ENCODE data around the gene ZDHHC5.

Gene ZDHHC5

GRCh38 chr11:57668434-57668782, 494 bp downstream of the ZDHHC5 start:
- H3K4me2 ChIP-seq (ENCODE audit: insufficient read depth, low read length) = peak overlapping the region; percentile 75
- H3K36me3 ChIP-seq (ENCODE audit: insufficient read depth, low read length) = peaks cover 25% of the 10 kb centered on the region
- ATAC-seq (ENCODE audit: insufficient read depth, low read depth) (peak; percentile 6), DNase-seq (peak; percentile 41)
- H3K27me3 ChIP-seq (ENCODE audit: insufficient read depth, low read length, poor library complexity) = no peaks in the 10 kb centered on the region
- peak overlapping the region; percentile 94 for H3K9ac ChIP-seq (ENCODE audit: low read depth, low read length)
- TF ChIP-seq EZH2 (IDR thresholded peaks at IDR 0.05; ENCODE audit: borderline replicate concordance, low read depth, low read length, severe bottlenecking) (no peak), CTCF (IDR thresholded peaks at IDR 0.05; ENCODE audit: borderline replicate concordance, extremely low read depth, low read length, poor library complexity, severe bottlenecking) (no peak)
- peaks cover 51% of the 10 kb centered on the region for H3K4me1 ChIP-seq (ENCODE audit: insufficient read depth, low read length)
- H3K9me3 ChIP-seq (ENCODE audit: insufficient read depth, low read length, severe bottlenecking) = no peaks in the 10 kb centered on the region
- peak overlapping the region; percentile 93 for H3K27ac ChIP-seq (ENCODE audit: low read length)
- H2AFZ ChIP-seq (ENCODE audit: low read depth, low read length) = peak overlapping the region; percentile 73
- peak overlapping the region; percentile 75 to 82 for H3K4me3 ChIP-seq (ENCODE audit: low read depth in 1 of 2, low read length in 2 of 2)
- peaks cover 42% of the 10 kb centered on the region for H4K20me1 ChIP-seq (ENCODE audit: insufficient read depth, low read length)
- H3K79me2 ChIP-seq (ENCODE audit: insufficient read depth, low read length) = peaks cover 55% of the 10 kb centered on the region

GRCh38 chr11:57674251-57674650, 6.3 kb downstream of the ZDHHC5 start:
- DNase-seq (no peak), ATAC-seq (ENCODE audit: insufficient read depth, low read depth) (no peak)
- H4K20me1 ChIP-seq (ENCODE audit: insufficient read depth, low read length) = peaks cover 74% of the 10 kb centered on the region
- no peaks in the 10 kb centered on the region for H3K27me3 ChIP-seq (ENCODE audit: insufficient read depth, low read length, poor library complexity)
- peaks cover 44% of the 10 kb centered on the region for H3K4me1 ChIP-seq (ENCODE audit: insufficient read depth, low read length)
- no peak overlapping the region for H3K4me3 ChIP-seq (ENCODE audit: low read depth in 1 of 2, low read length in 2 of 2)
- no peak overlapping the region for H3K9ac ChIP-seq (ENCODE audit: low read depth, low read length)
- H3K79me2 ChIP-seq (ENCODE audit: insufficient read depth, low read length) = peaks cover 94% of the 10 kb centered on the region
- peaks cover 73% of the 10 kb centered on the region for H3K36me3 ChIP-seq (ENCODE audit: insufficient read depth, low read length)
- H3K9me3 ChIP-seq (ENCODE audit: insufficient read depth, low read length, severe bottlenecking) = no peaks in the 10 kb centered on the region
- H3K4me2 ChIP-seq (ENCODE audit: insufficient read depth, low read length) = peak overlapping the region; percentile 34
- no peak overlapping the region for H2AFZ ChIP-seq (ENCODE audit: low read depth, low read length)
- TF ChIP-seq CTCF (IDR thresholded peaks at IDR 0.05; ENCODE audit: borderline replicate concordance, extremely low read depth, low read length, poor library complexity, severe bottlenecking) = no peak
- no peak for TF ChIP-seq EZH2 (IDR thresholded peaks at IDR 0.05; ENCODE audit: borderline replicate concordance, low read depth, low read length, severe bottlenecking)
- H3K27ac ChIP-seq (ENCODE audit: low read length) = no peak overlapping the region

GRCh38 chr11:57675176-57675941, 7.4 kb downstream of the ZDHHC5 start:
- no peaks in the 10 kb centered on the region for H3K9me3 ChIP-seq (ENCODE audit: insufficient read depth, low read length, severe bottlenecking)
- H3K4me2 ChIP-seq (ENCODE audit: insufficient read depth, low read length) = peak overlapping the region; percentile 11; the same call in 1 of the 2 replicates
- ATAC-seq (ENCODE audit: insufficient read depth, low read depth) = no peak; the same call in 2 of the 3 replicates
- H3K27me3 ChIP-seq (ENCODE audit: insufficient read depth, low read length, poor library complexity) = no peaks in the 10 kb centered on the region
- H3K36me3 ChIP-seq (ENCODE audit: insufficient read depth, low read length) = peaks cover 83% of the 10 kb centered on the region
- no peak overlapping the region for H3K4me3 ChIP-seq (ENCODE audit: low read depth in 1 of 2, low read length in 2 of 2)
- TF ChIP-seq CTCF (IDR thresholded peaks at IDR 0.05; ENCODE audit: borderline replicate concordance, extremely low read depth, low read length, poor library complexity, severe bottlenecking) (no peak), EZH2 (IDR thresholded peaks at IDR 0.05; ENCODE audit: borderline replicate concordance, low read depth, low read length, severe bottlenecking) (no peak)
- peaks cover 75% of the 10 kb centered on the region for H4K20me1 ChIP-seq (ENCODE audit: insufficient read depth, low read length)
- H3K79me2 ChIP-seq (ENCODE audit: insufficient read depth, low read length) = peaks cover 94% of the 10 kb centered on the region
- no peak overlapping the region for H2AFZ ChIP-seq (ENCODE audit: low read depth, low read length)
- no peak overlapping the region for H3K27ac ChIP-seq (ENCODE audit: low read length)
- no peak for DNase-seq
- H3K4me1 ChIP-seq (ENCODE audit: insufficient read depth, low read length) = peaks cover 33% of the 10 kb centered on the region
- no peak overlapping the region for H3K9ac ChIP-seq (ENCODE audit: low read depth, low read length)

All from DND-41 (cell line).